Central memory CD8-positive, alpha-beta T cell (primary cell): Measurements from ENCODE around the gene PLD1.
"Not testable (repeated sequence)": the region's sequence is repeated elsewhere in the genome, so short reads cannot be mapped to it uniquely, and the experiment has no call there.

ENCODE experiments used
- ATAC-seq: fragments of 150-1000 bp; cut with Tn5 transposase; replicated peaks from 2 replicates; pipeline ENCODE4 v1.10.0; 2022; ENCODE audit warnings: mild to moderate bottlenecking, moderate FRiP score, moderate number of reproducible peaks; ENCODE audit not compliant: poor library complexity, severe bottlenecking; ENCODE audit errors: extremely low read depth
- DNase-seq, 2 donors: peaks; one replicate each; pipeline ENCODE4 v3.0.0; 2021; ENCODE audit warnings: low spot score in 2 of 2
- H3K27ac Mint-ChIP-seq: one replicate; pipeline ENCODE4 v1.8.0; 2022; ENCODE audit warnings: low read depth, mild to moderate bottlenecking, moderate library complexity, mixed read lengths
- H3K27me3 Mint-ChIP-seq: one replicate; pipeline ENCODE4 v1.8.0; 2022; ENCODE audit warnings: mixed read lengths
- H3K36me3 Mint-ChIP-seq: one replicate; pipeline ENCODE4 v1.8.0; 2022; ENCODE audit warnings: mild to moderate bottlenecking, moderate library complexity, mixed read lengths; ENCODE audit not compliant: insufficient read depth
- H3K4me1 Mint-ChIP-seq: one replicate; pipeline ENCODE4 v1.8.0; 2022; ENCODE audit warnings: mixed read lengths
- H3K4me3 Mint-ChIP-seq: one replicate; pipeline ENCODE4 v1.8.0; 2022; ENCODE audit warnings: mild to moderate bottlenecking, moderate library complexity, mixed read lengths
- H3K9me3 Mint-ChIP-seq: one replicate; pipeline ENCODE4 v1.8.0; 2022; ENCODE audit warnings: mixed read lengths

Gene PLD1

DNA sequence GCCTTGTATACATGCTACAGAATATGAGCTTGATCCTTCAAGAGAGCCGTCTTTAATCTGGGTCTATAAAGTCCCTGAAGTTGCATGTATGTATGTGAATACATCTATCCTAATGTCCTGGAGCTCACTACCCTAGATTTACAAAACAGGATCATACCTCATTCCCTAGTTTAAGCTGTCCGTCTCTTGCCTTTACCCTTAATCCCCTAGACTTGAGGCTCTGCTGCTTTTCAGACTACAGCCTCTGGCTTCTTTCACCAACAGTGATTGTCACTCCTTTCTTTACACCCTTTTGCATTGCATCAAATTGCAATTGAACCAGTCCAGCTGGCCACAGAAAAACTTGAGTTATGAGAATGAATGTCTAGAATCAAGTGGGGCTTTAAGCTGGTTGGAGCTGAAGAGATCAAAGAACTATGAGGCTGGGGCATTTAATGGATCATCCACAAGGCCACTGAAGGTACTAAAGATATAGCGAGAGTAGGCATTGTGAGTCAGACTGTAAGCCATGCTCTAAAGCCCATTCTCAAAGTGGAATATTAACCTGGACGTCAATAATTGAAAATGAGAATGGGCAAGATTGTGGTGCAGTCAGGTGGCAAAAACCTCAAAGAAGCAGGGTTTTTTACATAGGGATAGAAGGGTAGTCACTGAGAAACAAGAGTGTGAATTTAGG is 12.3 kb upstream of the PLD1 start:
- H3K36me3 Mint-ChIP-seq: no peaks in the 10 kb centered on the region

DNA sequence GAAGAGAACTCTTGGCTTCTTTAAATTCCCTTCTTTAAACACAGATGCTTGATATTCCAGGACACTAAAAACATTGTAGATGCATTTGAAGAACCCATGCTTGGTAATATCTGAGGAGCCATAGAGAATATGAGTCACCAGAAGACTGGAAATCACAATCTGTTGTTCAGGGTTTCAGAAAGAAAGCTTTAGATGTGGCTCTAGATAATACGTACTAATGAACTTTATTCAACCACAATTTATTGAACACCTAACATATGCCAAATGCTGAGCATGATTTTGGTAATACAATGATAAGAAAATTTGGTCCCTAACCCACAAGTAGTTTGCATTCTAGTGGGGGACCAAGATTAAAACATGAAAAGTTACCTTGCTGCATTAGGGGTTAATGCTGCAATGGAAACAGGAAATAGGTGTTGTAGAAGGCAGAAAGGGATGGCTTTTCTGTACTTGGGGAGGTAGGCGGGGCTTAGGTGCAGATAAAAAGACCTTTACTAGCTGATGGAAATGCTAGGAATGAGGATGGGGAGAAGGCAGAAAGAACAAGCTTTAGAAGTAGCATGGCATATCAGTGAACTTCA is 11.6 kb upstream of the PLD1 start:
- Mint-ChIP-seq H3K4me1 (no peaks in the 10 kb centered on the region), H3K27me3 (peaks cover 65% of the 10 kb centered on the region), H3K36me3 (no peaks in the 10 kb centered on the region), H3K4me3 (no peak overlapping the region), H3K9me3 (no peaks in the 10 kb centered on the region), H3K27ac (no peak overlapping the region)
- no peak for DNase-seq
- ATAC-seq: no peak

More for the DNA sequence above, 12.3 kb upstream of the PLD1 start:
- H3K27ac Mint-ChIP-seq: no peak overlapping the region
- H3K4me1 Mint-ChIP-seq: no peaks in the 10 kb centered on the region
- DNase-seq: no peak
- no peak overlapping the region for H3K4me3 Mint-ChIP-seq
- ATAC-seq: no peak
- H3K27me3 Mint-ChIP-seq: peaks cover 70% of the 10 kb centered on the region
- H3K9me3 Mint-ChIP-seq: no peaks in the 10 kb centered on the region

GRCh38 chr3:171821044-171821443 is 10.8 kb upstream of the PLD1 start:
- DNase-seq: no peak
- Mint-ChIP-seq H3K36me3 (no peaks in the 10 kb centered on the region), H3K4me3 (no peak overlapping the region), H3K4me1 (no peaks in the 10 kb centered on the region), H3K27me3 (peaks cover 58% of the 10 kb centered on the region), H3K27ac (no peak overlapping the region), H3K9me3 (no peaks in the 10 kb centered on the region)
- ATAC-seq: no peak

DNA sequence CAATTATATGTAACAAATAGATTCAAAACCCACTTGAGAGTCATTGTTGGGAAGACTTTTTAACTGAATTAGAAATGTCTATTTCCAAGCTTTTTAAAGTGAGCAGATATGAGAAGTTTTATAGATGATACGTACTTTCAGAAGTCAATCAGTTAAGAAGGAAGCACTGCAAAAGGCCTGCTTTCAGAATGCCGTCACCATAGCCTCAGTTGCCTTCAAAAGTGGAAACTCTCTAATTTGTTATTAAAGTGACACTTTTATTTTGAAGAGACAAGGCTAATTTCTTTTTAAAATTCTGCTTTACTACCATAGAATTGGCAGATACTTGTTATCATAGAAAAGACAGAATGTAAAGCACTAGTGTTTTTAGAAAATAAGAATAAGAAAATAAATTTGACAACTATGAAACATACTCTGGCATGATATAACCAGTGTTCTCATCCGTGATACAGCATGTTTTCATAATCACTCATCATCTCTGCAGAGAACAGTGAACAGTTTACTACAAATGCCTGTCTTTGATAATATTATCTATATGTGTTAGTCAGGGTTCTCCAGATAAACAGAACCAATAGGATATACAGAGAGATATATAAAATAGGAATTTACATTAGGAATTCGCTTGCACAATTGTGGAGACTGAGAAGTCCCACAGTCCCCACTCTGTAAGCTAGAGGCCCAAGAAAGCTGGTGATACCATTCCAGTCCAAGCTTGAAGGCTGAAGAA is 7.0 kb upstream of the PLD1 start:
- Mint-ChIP-seq H3K9me3 (no peaks in the 10 kb centered on the region), H3K4me1 (no peaks in the 10 kb centered on the region), H3K4me3 (no peak overlapping the region), H3K27me3 (peaks cover 51% of the 10 kb centered on the region), H3K27ac (no peak overlapping the region), H3K36me3 (no peaks in the 10 kb centered on the region)
- DNase-seq (no peak), ATAC-seq (no peak)

GRCh38 chr3:171815973-171816595 is 5.8 kb upstream of the PLD1 start:
- Mint-ChIP-seq H3K4me3 (no peak overlapping the region), H3K9me3 (no peaks in the 10 kb centered on the region), H3K4me1 (no peaks in the 10 kb centered on the region), H3K27me3 (peaks cover 51% of the 10 kb centered on the region), H3K36me3 (no peaks in the 10 kb centered on the region), H3K27ac (no peak overlapping the region)
- no peak for ATAC-seq
- DNase-seq: no peak

DNA sequence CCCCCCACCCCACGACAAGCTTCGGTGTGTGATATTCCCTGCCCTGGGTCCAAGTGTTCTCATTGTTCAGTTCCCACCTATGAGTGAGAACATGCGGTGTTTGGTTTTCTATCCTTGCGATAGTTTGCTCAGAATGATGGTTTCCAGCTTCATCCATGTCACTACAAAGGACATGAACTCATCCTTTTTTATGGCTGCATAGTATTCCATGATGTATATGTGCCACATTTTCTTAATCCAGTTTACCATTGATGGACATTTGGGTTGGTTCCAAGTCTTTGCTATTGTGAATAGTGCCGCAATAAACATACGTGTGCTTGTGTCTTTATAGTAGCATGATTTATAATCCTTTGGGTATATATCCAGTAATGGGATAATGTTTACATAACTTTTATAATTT is 4.4 kb upstream of the PLD1 start:
- H3K9me3 Mint-ChIP-seq, H3K27ac Mint-ChIP-seq, H3K36me3 Mint-ChIP-seq, ATAC-seq, H3K4me1 Mint-ChIP-seq, DNase-seq, H3K4me3 Mint-ChIP-seq: not testable (repeated sequence)
- peaks cover 57% of the 10 kb centered on the region for H3K27me3 Mint-ChIP-seq

DNA sequence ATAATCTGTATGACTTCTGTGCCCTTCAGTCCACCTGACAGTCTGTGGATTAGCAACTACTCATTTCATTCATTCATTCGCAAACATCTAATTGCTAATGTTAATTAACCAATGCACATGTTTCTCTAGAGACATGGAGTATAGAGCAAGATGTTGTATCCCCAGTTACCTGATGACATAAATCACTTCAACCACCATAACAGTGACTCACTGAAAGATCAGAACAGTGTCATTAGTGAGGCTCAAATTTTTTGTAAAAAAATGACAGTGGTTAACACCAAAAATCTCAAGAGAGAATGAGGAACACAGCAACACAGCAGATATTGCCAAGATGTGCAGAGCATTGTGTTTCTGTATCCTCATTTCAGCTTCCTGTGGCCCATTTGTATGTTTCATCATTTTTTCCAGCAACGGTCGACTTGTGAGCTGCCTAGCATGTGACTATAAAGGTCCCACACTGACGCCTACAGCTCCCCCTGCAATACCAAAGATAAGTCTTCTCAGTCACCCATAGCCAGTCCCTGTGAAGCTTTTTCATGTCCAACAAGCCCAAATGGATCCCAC is 3.7 kb upstream of the PLD1 start:
- H3K4me3 Mint-ChIP-seq: no peak overlapping the region
- H3K36me3 Mint-ChIP-seq: no peaks in the 10 kb centered on the region
- H3K27ac Mint-ChIP-seq: peak overlapping the region; percentile 54
- H3K27me3 Mint-ChIP-seq: peaks cover 63% of the 10 kb centered on the region
- DNase-seq (no peak), ATAC-seq (no peak)
- no peaks in the 10 kb centered on the region for H3K9me3 Mint-ChIP-seq
- peaks cover 16% of the 10 kb centered on the region for H3K4me1 Mint-ChIP-seq

GRCh38 chr3:171813278-171813896 is 3.1 kb upstream of the PLD1 start:
- Mint-ChIP-seq H3K4me3 (no peak overlapping the region), H3K27me3 (peaks cover 64% of the 10 kb centered on the region), H3K4me1 (peaks cover 16% of the 10 kb centered on the region), H3K9me3 (no peaks in the 10 kb centered on the region), H3K36me3 (no peaks in the 10 kb centered on the region), H3K27ac (peak overlapping the region; percentile 54)
- no peak for DNase-seq
- no peak for ATAC-seq

DNA sequence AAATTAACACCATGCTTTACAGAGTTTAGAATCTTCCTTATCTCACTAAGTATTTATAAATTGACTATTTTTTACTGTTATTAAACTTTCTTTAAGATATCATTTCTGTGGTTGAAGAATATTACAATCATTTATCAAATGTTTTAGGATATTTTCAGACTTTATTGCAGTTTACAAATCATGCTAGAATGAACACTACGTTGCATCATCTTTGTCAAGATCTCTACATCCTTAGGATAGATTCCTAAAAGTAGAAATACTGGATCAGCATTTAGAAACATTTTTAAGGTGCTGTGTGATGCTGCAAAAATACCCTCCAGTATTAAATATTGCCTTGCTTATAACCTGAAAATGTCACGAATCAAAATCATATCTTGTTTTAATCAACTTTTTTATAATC is 2.5 kb upstream of the PLD1 start:
- H3K9me3 Mint-ChIP-seq: no peaks in the 10 kb centered on the region
- ATAC-seq: no peak
- no peak overlapping the region for H3K4me3 Mint-ChIP-seq
- H3K36me3 Mint-ChIP-seq: no peaks in the 10 kb centered on the region
- no peak for DNase-seq
- H3K4me1 Mint-ChIP-seq: peaks cover 16% of the 10 kb centered on the region
- H3K27ac Mint-ChIP-seq: no peak overlapping the region
- peaks cover 59% of the 10 kb centered on the region for H3K27me3 Mint-ChIP-seq

GRCh38 chr3:171811913-171812335 is 1.6 kb upstream of the PLD1 start:
- Mint-ChIP-seq H3K4me3 (no peak overlapping the region), H3K4me1 (peaks cover 16% of the 10 kb centered on the region), H3K27me3 (peaks cover 55% of the 10 kb centered on the region), H3K9me3 (no peaks in the 10 kb centered on the region), H3K27ac (no peak overlapping the region), H3K36me3 (no peaks in the 10 kb centered on the region)
- no peak for ATAC-seq
- DNase-seq: no peak

DNA sequence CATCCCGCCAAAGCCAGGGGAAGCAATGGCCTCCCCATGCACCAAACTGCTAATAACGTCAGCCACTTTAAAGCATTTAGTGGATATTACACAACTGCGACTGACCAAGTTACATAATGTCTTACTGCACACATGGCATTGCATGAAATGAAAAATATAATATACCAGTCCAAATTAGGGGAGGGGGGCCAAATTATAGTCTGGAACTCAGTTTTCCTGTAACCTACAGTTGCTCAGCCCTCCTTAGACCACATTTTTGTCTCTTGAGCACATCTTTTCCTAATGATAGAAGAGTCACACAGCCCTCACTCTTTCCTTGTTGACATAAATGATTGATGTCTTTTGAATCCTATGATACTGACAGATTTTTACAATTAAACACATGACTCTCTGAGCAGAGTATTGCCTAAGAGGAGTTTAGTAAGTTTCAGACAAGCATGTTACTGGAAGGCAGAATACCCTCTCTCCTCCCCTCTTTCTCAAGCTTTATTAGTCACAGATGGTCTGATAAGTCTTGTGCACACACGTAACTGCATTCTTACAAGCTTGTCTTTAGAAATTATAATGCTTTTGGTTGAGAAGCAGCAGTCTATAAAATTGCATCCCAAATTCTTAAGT is 1.1 kb upstream of the PLD1 start:
- Mint-ChIP-seq H3K4me3 (peak overlapping the region; percentile 70), H3K36me3 (no peaks in the 10 kb centered on the region), H3K27me3 (peaks cover 55% of the 10 kb centered on the region), H3K27ac (no peak overlapping the region), H3K4me1 (peaks cover 16% of the 10 kb centered on the region), H3K9me3 (no peaks in the 10 kb centered on the region)
- ATAC-seq: no peak
- no peak for DNase-seq
